ENCODE measurements around the gene CROCC2. TPM values are rescaled to one million over a fixed set of nuclear protein-coding genes. Genes with fewer than 3 reads are reported as not detected.

CROCC2 gene
- total RNA-seq, 1 experiment from 2014 or later = not detected

Other genes with a start within 250 kb of the CROCC2 start
- gene AQP12B, start 223.5 kb upstream of the CROCC2 start, total RNA-seq (2021; ENCODE audit: unreplicated experiment) = not detected
- gene AQP12A, start 214.5 kb upstream of the CROCC2 start, total RNA-seq (2021; ENCODE audit: unreplicated experiment) = not detected
- gene KIF1A, start 86.1 kb upstream of the CROCC2 start, total RNA-seq (2021; ENCODE audit: unreplicated experiment) = 0.27 TPM
- gene AGXT, start 37.5 kb upstream of the CROCC2 start, total RNA-seq (2021; ENCODE audit: unreplicated experiment) = 0.34 TPM
- gene MAB21L4, start 10.2 kb upstream of the CROCC2 start, total RNA-seq (2021; ENCODE audit: unreplicated experiment) = not detected
- 9.6 TPM for gene SNED1, start 92.3 kb downstream of the CROCC2 start, total RNA-seq (2021; ENCODE audit: unreplicated experiment)
- 25.5 TPM for gene MTERF4, start 196.0 kb downstream of the CROCC2 start, total RNA-seq (2021; ENCODE audit: unreplicated experiment)
- 45.8 TPM for gene PASK, start 243.1 kb downstream of the CROCC2 start, total RNA-seq (2021; ENCODE audit: unreplicated experiment)
- 45.4 TPM for gene PPP1R7, start 244.1 kb downstream of the CROCC2 start, total RNA-seq (2021; ENCODE audit: unreplicated experiment)